ENCODE results near the gene RAB11FIP4.

Gene RAB11FIP4

DNA sequence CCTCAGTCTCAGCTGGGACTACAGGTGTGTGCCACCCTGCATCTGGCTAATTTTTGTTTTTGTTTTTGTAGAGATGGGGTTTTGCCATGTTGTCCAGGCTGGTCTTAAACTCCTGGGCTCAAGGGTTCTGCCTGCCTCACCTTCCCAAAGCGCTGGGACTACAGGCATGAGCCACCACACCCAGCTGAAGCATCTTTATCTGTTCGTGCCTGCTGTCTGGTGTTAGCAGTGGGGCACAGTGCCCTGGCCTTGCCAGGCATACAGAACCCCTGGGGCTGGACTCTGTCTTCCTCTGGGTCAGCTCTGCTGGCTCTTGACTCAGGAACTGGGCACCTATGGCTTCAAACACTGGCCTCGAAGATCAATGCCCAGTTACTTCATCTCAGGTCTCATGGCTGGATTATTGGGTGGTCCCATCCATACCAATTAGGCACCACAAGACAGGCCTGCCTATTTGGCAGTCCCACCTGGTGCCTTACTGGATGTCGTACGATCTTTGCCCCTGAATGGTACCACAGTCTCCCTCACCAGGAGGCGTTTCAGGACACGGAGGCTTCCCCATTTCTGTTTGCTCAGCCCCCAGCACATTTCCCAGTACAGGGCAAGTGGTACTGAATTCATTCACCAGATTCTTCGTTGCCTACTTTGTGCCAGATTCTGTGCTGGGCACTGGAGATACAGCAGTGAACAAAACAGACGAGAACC lies 99.3 kb downstream of the RAB11FIP4 start:
- DNase-seq (ENCODE audit: low spot score) (no peak), ATAC-seq (ENCODE audit: low read depth) (no peak)
- Histone ChIP-seq H3K36me3 (ENCODE audit: low read depth) (no peaks in the 10 kb centered on the region), H3K9me3 (ENCODE audit: severe bottlenecking) (no peaks in the 10 kb centered on the region), H3K27me3 (ENCODE audit: insufficient read depth, poor library complexity, severe bottlenecking) (no peaks in the 10 kb centered on the region), H3K27ac (ENCODE audit: poor library complexity, severe bottlenecking) (no peak overlapping the region), H3K4me3 (ENCODE audit: severe bottlenecking) (no peak overlapping the region), H3K4me1 (ENCODE audit: insufficient read depth, poor library complexity, severe bottlenecking) (peaks cover 25% of the 10 kb centered on the region)
- TF ChIP-seq, protein P1, sequence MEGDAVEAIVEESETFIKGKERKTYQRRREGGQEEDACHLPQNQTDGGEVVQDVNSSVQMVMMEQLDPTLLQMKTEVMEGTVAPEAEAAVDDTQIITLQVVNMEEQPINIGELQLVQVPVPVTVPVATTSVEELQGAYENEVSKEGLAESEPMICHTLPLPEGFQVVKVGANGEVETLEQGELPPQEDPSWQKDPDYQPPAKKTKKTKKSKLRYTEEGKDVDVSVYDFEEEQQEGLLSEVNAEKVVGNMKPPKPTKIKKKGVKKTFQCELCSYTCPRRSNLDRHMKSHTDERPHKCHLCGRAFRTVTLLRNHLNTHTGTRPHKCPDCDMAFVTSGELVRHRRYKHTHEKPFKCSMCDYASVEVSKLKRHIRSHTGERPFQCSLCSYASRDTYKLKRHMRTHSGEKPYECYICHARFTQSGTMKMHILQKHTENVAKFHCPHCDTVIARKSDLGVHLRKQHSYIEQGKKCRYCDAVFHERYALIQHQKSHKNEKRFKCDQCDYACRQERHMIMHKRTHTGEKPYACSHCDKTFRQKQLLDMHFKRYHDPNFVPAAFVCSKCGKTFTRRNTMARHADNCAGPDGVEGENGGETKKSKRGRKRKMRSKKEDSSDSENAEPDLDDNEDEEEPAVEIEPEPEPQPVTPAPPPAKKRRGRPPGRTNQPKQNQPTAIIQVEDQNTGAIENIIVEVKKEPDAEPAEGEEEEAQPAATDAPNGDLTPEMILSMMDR (IDR thresholded peaks at IDR 0.05; ENCODE audit: poor library complexity, severe bottlenecking), result no peak

DNA sequence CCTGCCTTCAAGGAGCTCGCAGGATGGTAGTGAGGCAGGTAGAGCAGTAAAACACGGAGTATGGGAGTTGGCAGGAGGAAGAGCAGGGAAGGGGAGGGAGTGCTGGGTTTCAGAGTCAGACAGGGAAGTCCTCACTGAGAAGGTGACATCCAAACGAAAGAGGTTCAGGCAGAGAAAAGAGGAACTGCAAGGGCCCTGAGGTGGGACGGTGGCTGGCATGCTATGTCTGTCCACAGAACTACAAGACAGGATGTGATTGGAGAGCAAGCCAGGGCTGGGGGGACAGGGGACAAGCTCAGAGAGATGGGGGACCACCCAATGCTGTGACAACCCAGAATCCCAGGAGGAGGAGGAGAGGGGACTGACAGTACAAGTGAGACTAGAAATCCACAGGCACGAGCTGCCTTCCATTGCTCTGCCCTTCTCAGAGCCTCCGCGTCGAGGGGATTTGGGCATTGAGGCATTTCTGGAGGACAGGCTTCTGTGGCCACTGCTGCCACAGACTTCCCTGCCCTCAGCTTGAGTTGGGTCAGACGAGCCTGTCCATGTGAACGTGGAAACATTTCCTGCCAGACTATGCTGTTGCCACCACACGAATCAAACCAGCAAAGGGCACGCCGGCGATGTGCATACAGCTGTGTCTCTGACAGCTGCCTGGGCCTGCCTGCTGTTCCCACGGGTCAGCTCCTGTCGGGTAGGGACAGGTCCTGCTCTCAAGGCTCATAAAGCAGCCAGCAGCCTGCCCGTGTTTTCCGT lies 100.1 kb downstream of the RAB11FIP4 start:
- ATAC-seq (ENCODE audit: low read depth) (no peak), DNase-seq (ENCODE audit: low spot score) (no peak)
- TF ChIP-seq, protein P1 (IDR thresholded peaks at IDR 0.05; ENCODE audit: poor library complexity, severe bottlenecking), result no peak
- Histone ChIP-seq H3K4me3 (ENCODE audit: severe bottlenecking) (no peak overlapping the region), H3K27me3 (ENCODE audit: insufficient read depth, poor library complexity, severe bottlenecking) (no peaks in the 10 kb centered on the region), H3K4me1 (ENCODE audit: insufficient read depth, poor library complexity, severe bottlenecking) (peaks cover 25% of the 10 kb centered on the region), H3K36me3 (ENCODE audit: low read depth) (no peaks in the 10 kb centered on the region), H3K9me3 (ENCODE audit: severe bottlenecking) (no peaks in the 10 kb centered on the region), H3K27ac (ENCODE audit: poor library complexity, severe bottlenecking) (no peak overlapping the region)

DNA sequence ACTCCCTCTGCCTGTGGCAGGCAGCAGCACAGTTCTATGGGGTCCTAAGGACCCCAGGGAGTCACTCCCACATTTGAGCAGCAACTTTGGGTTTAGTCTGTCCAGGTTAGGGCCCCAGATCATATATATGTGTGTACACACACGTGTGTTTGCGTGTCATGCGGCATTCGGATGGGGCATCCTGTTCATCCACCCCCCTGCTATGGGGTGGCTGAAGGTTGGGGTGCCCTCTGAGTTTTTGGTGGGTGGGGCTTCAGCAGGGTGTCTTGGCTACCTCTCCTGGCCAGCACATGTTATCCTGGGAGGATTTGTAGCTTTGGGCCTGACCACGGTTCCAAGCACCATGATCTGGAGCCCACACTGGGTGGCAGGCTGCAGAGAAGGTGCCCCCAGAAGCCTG lies 100.7 kb downstream of the RAB11FIP4 start:
- ATAC-seq (ENCODE audit: low read depth) (no peak), DNase-seq (ENCODE audit: low spot score) (no peak)
- TF ChIP-seq, protein P1 (IDR thresholded peaks at IDR 0.05; ENCODE audit: poor library complexity, severe bottlenecking), result no peak
- Histone ChIP-seq H3K4me1 (ENCODE audit: insufficient read depth, poor library complexity, severe bottlenecking) (peaks cover 25% of the 10 kb centered on the region), H3K27ac (ENCODE audit: poor library complexity, severe bottlenecking) (no peak overlapping the region), H3K36me3 (ENCODE audit: low read depth) (no peaks in the 10 kb centered on the region), H3K9me3 (ENCODE audit: severe bottlenecking) (no peaks in the 10 kb centered on the region), H3K4me3 (ENCODE audit: severe bottlenecking) (no peak overlapping the region), H3K27me3 (ENCODE audit: insufficient read depth, poor library complexity, severe bottlenecking) (no peaks in the 10 kb centered on the region)

DNA sequence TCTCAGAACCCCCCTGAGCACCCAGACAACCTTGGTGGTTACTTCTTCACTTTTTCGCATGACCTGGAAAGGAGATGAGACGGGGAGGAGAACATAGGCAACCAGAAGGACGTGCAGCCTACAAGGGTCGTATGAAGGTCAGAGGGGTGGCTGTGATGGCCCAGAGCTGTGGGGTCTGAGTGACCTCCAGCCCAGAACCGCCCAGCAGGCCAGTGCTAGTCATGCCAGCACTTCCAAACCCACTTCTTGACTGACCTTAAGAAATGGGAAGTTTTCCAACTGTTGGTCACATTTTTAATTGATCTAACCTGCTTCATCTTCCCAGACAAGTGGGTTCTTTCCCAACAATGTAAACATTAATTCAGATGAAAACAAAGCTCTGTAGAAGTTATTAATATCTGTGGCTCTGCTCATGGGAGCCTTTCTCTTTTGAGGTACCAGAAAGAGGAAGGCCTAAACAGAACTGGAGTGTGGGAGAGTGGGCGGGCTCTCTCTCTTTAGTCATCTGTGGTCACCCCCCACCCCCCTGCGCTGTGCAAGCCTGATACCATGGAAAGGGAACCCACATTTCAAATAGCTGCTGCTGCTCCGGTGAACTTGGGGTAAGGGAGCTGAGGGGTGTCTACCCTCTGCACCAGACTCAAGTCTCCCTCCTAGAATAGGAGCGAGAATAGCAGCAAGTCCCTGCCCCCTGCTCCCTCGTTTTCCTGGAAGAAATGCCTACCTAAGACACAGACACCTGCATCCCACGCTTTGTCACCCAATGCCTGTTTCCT lies 101.6 kb downstream of the RAB11FIP4 start:
- Histone ChIP-seq H3K27me3 (ENCODE audit: insufficient read depth, poor library complexity, severe bottlenecking) (no peaks in the 10 kb centered on the region), H3K27ac (ENCODE audit: poor library complexity, severe bottlenecking) (no peak overlapping the region), H3K4me3 (ENCODE audit: severe bottlenecking) (no peak overlapping the region), H3K4me1 (ENCODE audit: insufficient read depth, poor library complexity, severe bottlenecking) (peaks cover 25% of the 10 kb centered on the region), H3K9me3 (ENCODE audit: severe bottlenecking) (no peaks in the 10 kb centered on the region), H3K36me3 (ENCODE audit: low read depth) (no peaks in the 10 kb centered on the region)
- ATAC-seq (ENCODE audit: low read depth), result no peak
- TF ChIP-seq, protein P1 (IDR thresholded peaks at IDR 0.05; ENCODE audit: poor library complexity, severe bottlenecking), result no peak
- DNase-seq (ENCODE audit: low spot score), result no peak
